Cardiac septum (tissue), 1 donor: ENCODE measurements around the gene COX14. TPM values are rescaled to one million over a fixed set of nuclear protein-coding genes. Genes with fewer than 3 reads are reported as not detected.
"Not testable (repeated sequence)": the region's sequence is repeated elsewhere in the genome, so short reads cannot be mapped to it uniquely, and the experiment has no call there.

Experiments
- DNase-seq: peaks from one replicate; pipeline ENCODE4 v3.0.0-alpha.2; 2020; ENCODE audit warnings: low spot score
- intact Hi-C: fragments of 100-400 bp; cut with DNase I; formaldehyde crosslinking; loops from one replicate; pipeline ENCODE4 v1.14.0; 2022
- total RNA-seq: library from RNA; stranded (reverse); fragmentation: NEBNext Ultra II Directional; extraction: Animal tissue kit (Norgen Biotek cat#: 25700); gene quantifications from one replicate; pipeline ENCODE4 v1.2.1, GENCODE V29; 2021
- donor health status: DM: no; HTN: no; CAD: no.

COX14 gene
- total RNA-seq, 1 donor from 2014 or later, result 152 TPM

DNA sequence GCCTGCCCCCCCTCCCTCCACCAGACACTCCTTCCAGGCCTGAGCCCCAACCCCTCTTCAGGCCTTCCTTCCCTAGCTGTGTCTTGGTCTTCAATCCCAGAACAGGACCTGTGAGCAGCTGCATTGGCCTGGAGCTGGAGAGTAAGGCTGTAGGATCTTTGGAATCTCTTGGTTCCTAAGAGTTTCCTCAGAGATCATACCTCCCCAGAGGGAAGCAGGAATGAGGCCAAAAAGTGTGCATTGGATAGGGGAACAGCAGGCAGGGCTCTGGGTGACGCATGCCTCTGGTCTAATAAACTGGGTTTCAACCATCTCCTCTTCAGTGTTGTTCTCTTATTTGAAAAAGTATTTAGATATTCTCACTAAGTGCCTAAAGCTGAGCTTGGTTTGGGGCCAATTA, 28.7 kb upstream of the COX14 start:
- no peak for DNase-seq
- intact Hi-C loops, result loop anchor here (2.0 kb wide), 1 partner anchor 84 kb away; the partner anchor contains the start of gene CERS5

DNA sequence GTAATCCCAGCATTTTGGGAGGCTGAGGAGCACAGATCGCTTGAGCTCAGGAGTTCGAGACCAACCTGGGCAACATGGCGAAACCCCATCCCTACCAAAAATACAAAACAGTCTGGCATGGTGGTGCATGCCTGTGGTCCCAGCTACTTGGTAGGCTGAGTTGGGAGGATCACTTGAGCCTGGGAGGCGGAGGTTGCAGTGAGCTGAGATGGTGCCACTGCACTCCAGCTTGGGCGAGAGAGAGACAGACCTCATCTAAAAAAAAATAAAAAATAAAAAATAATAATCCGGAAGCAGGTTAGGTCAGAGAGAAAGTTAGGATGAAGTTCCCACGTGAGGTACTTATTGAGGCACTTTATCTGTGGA, 27.6 kb upstream of the COX14 start:
- intact Hi-C loops, DNase-seq: not testable (repeated sequence)

DNA sequence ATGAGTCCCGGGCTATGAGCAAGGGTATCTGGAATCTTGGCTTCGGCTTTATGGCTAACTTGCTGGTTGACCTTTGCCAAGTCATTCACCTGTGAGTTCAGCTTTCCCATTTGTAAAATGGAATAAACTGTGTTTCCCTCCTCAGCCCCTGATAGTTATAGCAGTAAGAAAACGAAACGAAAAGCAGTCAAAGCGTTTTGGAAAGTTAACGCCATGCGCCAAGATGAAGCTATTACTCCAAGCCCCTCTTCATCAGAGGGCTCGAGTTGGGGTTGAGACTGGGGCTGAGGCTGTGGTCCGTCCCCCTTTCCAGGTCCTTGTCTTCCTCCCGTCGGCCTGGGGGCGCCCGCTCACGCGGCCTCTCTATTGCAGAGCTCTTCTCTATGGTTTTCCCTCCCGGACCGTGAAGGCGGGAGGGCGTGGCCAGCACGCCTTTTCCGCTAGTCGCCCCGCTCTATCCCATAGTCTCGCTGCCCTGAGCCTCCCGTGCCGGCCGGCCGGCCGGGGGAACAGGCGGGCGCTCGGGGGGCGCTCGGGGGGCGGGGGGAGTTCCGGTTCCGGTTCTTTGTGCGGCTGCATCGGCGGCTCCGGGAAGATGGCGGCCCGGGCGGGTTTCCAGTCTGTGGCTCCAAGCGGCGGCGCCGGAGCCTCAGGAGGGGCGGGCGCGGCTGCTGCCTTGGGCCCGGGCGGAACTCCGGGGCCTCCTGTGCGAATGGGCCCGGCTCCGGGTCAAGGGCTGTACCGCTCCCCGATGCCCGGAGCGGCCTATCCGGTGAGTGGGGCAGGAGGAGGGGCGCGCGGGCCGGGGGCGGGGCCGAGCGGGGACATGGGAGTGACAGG, 27.0 kb upstream of the COX14 start, which contains the start of gene SMARCD1:
TSS of gene SMARCD1 (plus strand) at position 568 of the 840 bp plus-strand sequence. CDS start at position 596, 28 bp downstream.
- peak; percentile 96 for DNase-seq
- intact Hi-C loops, result no loop called here

DNA sequence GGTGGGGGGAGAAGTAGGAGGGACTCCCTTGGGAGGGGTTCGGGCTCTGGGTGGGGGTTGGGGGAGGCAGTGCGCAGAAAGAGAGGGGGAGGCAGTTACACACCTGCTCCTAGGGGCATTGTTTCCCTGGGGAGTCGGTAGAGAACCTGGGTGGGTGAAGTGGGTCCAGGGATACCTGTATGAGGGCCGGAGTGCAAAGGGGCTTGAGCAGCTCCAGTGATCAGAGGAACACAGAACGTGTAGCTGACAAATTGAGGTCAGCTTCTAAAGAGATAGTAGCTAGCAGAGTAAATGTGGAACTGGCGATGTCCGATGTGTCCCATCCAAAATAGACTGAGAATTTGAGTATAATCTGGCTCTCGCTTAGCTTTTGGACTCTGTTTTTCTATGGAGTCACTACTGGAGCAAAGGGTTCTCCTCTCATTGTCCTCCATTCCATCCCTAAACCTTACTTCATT, 26.4 kb upstream of the COX14 start:
- intact Hi-C loops, result loop anchor here (2.0 kb wide), 1 partner anchor 25 kb away; no protein-coding TSS in a partner anchor

DNA sequence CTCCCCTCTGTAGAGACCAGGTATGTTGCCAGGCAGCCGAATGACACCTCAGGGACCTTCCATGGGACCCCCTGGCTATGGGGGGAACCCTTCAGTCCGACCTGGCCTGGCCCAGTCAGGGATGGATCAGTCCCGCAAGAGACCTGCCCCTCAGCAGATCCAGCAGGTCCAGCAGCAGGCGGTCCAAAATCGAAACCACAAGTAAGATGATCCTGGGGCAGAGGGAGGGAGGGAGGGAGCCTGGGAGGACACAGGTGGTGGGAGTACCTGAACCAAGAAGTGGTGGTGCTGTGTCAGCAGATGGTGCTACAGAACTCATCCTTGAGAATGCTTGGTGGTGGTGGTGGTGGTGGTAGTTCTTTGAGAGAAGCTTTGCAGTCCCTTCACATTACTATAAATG, 25.9 kb upstream of the COX14 start:
- intact Hi-C loops, result loop anchor here (2.0 kb wide), 1 partner anchor 25 kb away; no protein-coding TSS in a partner anchor
- no peak for DNase-seq

More for the DNA sequence above, 26.4 kb upstream of the COX14 start:
- DNase-seq, result no peak

DNA sequence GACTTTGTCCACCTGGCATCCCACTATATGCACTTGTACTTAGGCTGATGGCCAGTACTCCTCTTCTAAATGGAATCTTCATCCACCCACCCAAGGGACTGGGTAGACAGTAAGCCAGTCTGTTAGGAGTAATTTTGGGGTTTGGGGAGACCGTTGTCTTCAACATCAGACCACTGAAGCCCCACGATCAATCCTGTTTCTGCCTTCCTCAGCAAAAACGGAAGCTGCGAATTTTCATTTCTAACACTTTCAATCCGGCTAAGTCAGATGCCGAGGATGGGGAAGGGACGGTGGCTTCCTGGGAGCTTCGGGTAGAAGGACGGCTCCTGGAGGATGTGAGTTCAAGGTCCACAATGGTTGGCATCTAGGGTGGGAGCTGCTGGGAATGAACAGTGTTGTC, 24.9 kb upstream of the COX14 start:
- intact Hi-C loops, result loop anchor here (2.0 kb wide), 1 partner anchor 24 kb away; no protein-coding TSS in a partner anchor
- DNase-seq, result no peak

DNA sequence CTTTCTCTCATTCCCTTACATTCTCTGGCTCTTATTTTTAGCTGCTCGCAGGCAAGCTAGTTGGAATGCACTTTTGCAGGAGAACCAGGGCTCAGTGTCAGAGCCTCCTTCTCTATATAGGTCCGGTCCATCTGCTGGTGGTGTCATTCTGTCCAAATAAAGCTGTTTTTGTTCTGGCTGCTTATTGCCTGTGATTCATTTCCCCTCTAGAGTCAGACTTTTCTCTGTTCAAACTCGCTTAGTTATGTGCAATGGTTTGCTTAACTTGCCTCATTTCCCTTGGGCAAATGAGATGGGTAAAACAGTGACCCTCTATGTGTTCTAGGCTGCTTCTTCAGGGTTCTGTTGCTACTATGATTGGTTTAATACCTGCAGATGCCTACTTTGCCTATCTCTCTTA, 24.0 kb upstream of the COX14 start:
- intact Hi-C loops, result loop anchor here (2.0 kb wide), 1 partner anchor 23 kb away; no protein-coding TSS in a partner anchor
- DNase-seq, result no peak

DNA sequence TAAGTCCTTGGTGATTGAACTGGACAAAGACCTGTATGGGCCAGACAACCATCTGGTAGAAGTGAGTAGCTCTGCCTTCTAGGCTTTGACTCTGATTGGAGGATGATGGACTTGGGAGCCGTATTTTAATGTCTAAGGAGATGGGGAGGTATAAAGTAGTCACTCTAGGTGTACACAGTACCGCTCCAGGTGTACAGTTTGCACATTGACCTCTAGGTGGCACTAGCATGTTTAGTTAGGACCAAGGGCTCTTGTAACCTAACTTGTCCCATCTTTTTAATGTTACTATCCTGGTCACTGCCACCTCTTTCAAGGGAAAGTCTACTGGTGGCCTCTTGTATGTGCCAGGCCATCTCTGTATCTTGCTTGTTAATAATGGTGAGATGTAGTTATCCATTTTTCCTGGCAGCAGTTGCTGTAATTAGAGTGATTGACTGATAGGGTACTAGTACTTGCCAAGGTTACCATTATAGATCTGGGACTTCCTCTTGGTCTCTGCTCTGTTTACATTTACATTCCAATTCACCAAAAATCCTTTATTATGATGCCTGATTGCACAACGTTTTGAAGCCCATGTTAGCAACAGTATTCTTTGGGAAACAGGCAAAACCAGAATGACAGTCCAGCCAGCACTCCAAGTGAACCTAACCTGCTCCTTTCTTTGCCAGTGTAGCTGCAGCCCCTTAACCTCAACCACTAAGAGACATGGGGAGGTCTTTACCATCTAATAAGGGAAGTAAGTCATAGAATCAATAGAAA, 23.3 kb upstream of the COX14 start:
- intact Hi-C loops, result no loop called here

DNA sequence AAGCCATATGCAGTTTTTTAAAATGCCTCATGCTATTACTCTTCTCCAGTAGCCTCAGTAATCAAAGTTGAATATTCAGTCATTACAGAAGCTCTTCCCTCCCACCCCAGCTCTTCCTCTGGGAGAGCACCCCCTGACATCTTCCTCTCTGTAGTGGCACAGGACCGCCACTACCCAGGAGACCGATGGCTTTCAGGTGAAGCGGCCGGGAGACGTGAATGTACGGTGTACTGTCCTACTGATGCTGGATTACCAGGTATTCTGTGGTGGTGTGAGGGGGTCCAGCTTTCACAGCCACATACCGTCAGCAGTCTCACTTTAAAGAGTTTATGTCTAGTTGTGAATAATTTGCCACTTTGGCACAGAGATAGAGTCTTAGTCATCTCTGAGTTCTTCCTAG, 22.3 kb upstream of the COX14 start:
- intact Hi-C loops, result no loop called here
- DNase-seq, result no peak

More for the DNA sequence above, 23.3 kb upstream of the COX14 start:
- no peak for DNase-seq

DNA sequence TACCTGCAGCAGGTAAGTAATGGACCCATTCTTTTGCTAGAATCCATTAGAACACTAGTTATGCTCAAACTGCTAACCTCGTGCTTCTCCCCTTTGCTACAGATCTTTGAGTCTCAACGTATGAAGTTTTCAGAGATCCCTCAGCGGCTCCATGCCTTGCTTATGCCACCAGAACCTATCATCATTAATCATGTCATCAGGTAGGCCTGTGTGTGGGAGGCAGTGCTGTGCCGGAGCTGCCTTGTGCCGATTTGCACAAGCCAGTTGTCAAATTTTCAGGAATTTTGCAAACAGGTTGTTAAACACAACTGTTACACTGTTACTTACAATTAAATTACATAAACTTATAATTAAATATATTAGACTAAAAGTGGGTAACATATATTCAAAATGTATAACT, 21.6 kb upstream of the COX14 start:
- intact Hi-C loops, result no loop called here
- DNase-seq, result no peak

DNA sequence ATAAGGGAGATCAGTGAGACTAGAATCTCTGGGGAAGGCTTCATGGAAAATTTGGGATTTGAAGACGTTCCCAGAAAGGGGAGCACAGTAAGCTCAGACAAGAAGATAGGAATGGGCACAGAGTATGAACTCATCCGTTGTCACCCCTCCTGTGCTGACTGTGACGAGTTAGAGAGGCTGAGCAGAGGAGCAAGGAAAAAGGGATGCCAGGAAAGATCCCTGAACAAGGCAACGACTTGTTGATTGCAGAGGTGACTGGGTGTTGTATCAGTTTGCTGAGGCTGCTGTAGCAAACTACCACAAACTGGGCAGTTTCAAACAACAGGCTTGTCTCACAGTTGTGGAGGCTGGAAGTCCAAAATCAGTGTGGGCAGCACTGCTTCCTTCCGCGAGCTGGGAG, 14.1 kb upstream of the COX14 start:
- intact Hi-C loops, result no loop called here
- DNase-seq, result no peak

DNA sequence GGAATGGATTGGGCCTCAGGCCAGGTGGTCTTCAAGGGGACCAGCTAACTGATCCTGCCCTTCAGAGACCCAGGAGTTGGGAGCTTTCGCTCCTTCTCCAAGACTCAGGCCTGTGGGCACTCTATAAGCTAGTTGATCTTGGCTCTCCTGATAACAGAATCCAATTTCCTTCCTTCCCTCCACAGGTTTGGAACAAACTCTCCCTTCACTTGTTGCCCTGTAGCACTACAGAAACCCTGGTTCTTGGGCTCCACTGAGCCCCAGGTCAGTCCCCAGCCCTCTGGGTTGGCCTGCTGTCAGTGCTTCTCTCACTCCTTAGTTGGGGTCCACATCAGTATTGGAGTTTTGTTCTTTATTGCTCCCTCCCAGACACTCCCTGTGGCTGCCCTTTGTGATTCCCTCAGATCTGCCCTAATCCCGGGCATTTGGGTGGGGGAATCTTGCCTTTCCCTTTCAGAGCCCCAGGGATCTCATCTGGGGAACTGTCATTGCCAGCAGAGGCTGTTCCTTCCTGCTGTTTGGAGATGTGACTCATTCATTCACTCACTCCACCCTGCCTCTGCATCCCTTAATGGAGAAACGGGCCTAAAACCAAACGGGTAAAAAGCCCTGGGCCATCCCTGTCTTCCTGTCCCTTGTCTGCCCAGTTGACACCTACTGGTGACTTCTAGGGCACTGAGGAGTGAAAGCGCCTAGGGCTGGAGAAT, 12.6 kb upstream of the COX14 start:
- DNase-seq, result no peak
- intact Hi-C loops, result no loop called here

DNA sequence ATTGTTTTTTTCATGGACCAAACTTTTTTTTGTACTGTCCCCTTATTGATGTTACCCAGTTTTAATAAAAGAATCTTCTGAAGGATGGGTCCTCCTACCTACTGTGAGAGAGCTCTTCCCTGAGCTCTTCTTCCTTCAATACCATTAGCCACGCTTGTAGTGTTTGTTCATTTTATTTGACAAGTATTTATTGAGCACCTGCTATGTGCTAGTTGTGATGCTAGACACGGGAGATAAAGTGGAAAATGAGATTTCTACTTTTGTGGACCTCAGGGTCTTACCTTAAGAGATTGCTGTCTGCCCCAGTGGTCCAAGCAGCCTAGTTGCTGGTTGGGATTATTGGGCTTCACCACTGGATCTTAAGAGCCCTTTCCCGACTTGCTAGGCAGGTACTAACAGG, 11.5 kb upstream of the COX14 start:
- no peak for DNase-seq
- intact Hi-C loops, result no loop called here

DNA sequence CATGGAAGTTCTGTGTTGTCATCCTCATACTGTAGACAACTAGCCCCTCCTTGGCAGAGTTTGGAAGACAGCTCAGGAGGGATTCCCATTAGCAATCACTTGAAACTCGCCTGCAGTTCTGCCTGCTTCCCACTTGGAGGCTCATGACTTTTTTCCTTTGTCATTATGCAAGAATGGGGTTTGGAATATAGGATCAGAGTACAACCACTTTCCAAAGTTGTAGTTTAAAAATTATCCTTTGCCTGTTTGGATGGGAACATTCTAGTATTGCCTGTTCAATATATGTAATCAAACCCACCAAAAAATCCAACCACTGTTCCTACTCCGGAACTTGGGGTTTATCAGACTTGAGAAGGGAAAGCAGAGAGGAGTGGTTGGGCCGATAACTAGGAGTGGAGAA, 10.4 kb upstream of the COX14 start:
- DNase-seq, result no peak
- intact Hi-C loops, result no loop called here

DNA sequence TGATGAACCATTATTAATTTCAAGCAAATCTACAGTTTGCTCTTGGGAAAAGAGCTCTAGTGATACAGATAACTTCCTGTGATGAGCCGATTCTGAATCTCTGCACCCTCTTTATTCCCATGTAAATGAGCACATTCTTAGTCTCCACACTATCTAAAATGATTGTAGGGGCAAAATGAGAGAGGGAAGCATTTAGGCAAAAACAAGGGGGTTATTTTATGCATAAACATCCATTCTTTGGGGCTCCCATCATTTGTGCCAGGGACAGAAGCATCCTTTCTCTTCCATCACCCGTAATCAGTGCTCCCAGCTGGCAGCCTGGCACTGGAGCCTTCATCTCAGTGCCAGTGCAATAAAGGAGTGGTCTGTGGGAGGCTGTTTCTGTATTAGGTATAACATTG, 9.9 kb upstream of the COX14 start:
- intact Hi-C loops, result no loop called here
- DNase-seq, result no peak

DNA sequence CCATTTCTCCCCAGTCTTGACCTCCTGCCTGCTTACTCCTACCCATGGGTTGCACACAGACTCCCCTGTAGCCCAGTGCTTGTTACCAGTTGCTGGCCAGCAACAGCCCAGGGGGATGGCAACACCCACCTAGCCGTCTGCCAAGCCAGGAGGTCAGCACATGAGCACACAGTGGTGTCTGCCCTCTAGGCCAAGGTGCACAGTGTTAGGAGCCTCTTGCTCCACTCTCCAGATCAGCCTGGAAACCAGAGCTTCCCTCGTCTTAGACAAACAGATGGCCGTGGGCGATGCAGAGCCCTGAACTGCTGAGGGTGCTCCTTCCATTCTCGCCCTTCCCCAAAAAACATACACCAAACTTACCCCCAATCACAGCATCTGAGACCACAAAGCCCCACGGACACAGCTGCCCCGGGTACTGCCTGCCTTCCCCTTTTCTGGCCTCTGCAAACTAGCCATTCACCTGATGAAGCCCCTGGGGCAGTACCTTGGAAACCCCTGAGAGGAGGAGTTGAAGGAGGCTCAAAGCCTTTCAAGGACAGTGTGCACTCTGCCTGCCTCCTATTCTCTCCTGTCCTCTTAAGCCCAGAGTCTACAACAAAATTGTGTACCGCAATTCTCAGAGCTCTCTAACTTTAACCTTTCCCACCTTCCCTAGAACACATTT, 9.3 kb upstream of the COX14 start:
- intact Hi-C loops, result no loop called here
- no peak for DNase-seq

DNA sequence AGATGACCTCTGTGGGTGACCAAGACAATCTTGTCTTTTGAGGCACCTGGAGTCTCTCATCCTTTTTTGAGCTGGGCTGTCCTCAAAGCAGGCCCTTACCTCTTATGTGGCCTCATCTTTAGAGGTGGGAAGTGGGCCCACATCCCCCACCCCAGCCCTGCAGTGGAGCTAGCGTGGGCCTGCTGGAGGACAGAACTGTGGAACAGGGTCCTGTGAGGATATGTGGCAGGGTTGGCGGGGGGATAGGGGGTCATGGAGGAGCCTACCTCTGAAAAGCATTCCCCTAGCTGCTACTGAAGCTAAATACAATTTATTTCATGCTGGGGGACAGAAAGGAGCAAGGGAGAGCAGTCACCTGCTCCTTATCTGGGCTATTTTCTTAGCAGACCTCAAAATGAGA, 8.7 kb upstream of the COX14 start:
- intact Hi-C loops, result no loop called here
- no peak for DNase-seq

DNA sequence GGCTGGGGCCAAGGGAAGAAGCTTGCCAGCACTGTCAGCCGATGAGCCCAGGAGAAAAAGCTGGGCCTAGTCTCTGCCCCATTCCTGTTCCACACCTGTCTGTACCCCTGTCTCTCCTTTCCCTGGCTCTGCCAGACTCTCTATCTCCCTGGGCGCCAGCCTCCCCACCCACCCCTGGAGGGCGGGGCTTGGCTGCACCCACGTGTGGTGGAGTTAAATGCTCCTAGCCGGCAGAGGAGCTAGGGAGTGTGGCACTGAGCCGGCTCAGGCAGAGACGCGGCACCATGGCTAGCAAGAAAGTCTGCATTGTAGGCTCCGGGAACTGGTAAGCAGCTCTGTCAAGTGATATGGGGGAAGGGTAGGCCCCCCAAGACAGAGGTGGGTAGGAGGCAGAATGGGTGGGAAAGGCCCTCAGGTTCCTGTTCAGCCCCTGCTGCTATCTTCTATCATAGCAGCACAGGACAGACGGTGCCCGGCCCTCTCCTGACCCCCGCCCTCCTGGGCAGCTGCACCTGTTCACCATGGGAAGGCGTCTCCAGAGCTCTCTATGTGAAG, 8.2 kb upstream of the COX14 start, which contains the start of gene GPD1:
TSS of gene GPD1 (plus strand) at position 242 of the 555 bp plus-strand sequence. CDS start at position 285, 43 bp downstream.
- intact Hi-C loops, result no loop called here
- peak; percentile 83 for DNase-seq
